CD4-positive, alpha-beta T cell treated with Interleukin-17A for 1 hour (primary cell): ENCODE data around the gene LAMB4.

Experiments used
- DNase-seq: peaks from one replicate; pipeline ENCODE4 v3.0.0-alpha.2; 2020

LAMB4 gene

GRCh38 chr7:108078211-108078673 is 51.9 kb downstream of the LAMB4 start:
- DNase-seq, result no peak

- no peak for DNase-seq
Measured at GRCh38 chr7:108077709-108078108, 52.5 kb downstream of the LAMB4 start.

GRCh38 chr7:108076156-108076555 is 54.0 kb downstream of the LAMB4 start:
- DNase-seq, result no peak

GRCh38 chr7:108073305-108074070 is 56.7 kb downstream of the LAMB4 start:
- no peak for DNase-seq

GRCh38 chr7:108072739-108073138 is 57.4 kb downstream of the LAMB4 start:
- no peak for DNase-seq

- no peak for DNase-seq
Measured at GRCh38 chr7:108072116-108072515, 58.0 kb downstream of the LAMB4 start.

GRCh38 chr7:108071551-108071950 is 58.6 kb downstream of the LAMB4 start:
- DNase-seq, result no peak

- DNase-seq, result no peak
Measured at GRCh38 chr7:108069646-108070045, 60.5 kb downstream of the LAMB4 start.

- no peak for DNase-seq
Measured at GRCh38 chr7:108067844-108068243, 62.3 kb downstream of the LAMB4 start.

- no peak for DNase-seq
Measured at GRCh38 chr7:108066486-108066885, 63.7 kb downstream of the LAMB4 start.

GRCh38 chr7:108063520-108063933 is 66.6 kb downstream of the LAMB4 start:
- no peak for DNase-seq

GRCh38 chr7:108062250-108063014 is 67.7 kb downstream of the LAMB4 start:
- DNase-seq, result no peak

- DNase-seq, result no peak
Measured at GRCh38 chr7:108059526-108059925, 70.6 kb downstream of the LAMB4 start.

- no peak for DNase-seq
Measured at GRCh38 chr7:108057951-108058481, 72.1 kb downstream of the LAMB4 start.

GRCh38 chr7:108055611-108056021 is 74.5 kb downstream of the LAMB4 start:
- DNase-seq, result no peak

GRCh38 chr7:108054537-108054936 is 75.6 kb downstream of the LAMB4 start:
- no peak for DNase-seq

GRCh38 chr7:108053250-108053649 is 76.9 kb downstream of the LAMB4 start:
- no peak for DNase-seq

GRCh38 chr7:108051454-108051853 is 78.7 kb downstream of the LAMB4 start:
- DNase-seq, result no peak

- peak; percentile 3 for DNase-seq
Measured at GRCh38 chr7:108049962-108050361, 80.2 kb downstream of the LAMB4 start.

GRCh38 chr7:108048422-108048821 is 81.7 kb downstream of the LAMB4 start:
- no peak for DNase-seq

GRCh38 chr7:108046952-108047506 is 83.1 kb downstream of the LAMB4 start:
- no peak for DNase-seq

- DNase-seq, result no peak
Measured at GRCh38 chr7:108045669-108046068, 84.5 kb downstream of the LAMB4 start.

- no peak for DNase-seq
Measured at GRCh38 chr7:108045154-108045553, 85.0 kb downstream of the LAMB4 start.

- DNase-seq, result no peak
Measured at GRCh38 chr7:108044345-108044744, 85.8 kb downstream of the LAMB4 start.
